ENCODE data around the gene HPSE. TPM values are rescaled to one million over a fixed set of nuclear protein-coding genes. Genes with fewer than 3 reads are reported as not detected.
"Not testable (repeated sequence)": the region's sequence is repeated elsewhere in the genome, so short reads cannot be mapped to it uniquely, and the experiment has no call there.

HPSE gene
- total RNA-seq, 2 experiments from 2014 or later: 16.5 TPM

GRCh38 chr4:83276299-83277040 lies 58.2 kb downstream of the HPSE start:
- H3K4me3 Mint-ChIP-seq: no peak overlapping the region
- intact Hi-C loops (cut with micrococcal nuclease): loop anchor here (2.0 kb wide), 1 partner anchor 40 kb away; no protein-coding TSS in a partner anchor
- peaks cover 33% of the 10 kb centered on the region for H3K4me1 Mint-ChIP-seq (ENCODE audit: low read depth)
- ChIA-PET POLR2A (interaction anchor here (1.1 kb wide), 1 partner anchor 8 kb away, joined by 4 read pairs; the partner anchor contains the start of gene COQ2), CTCF (interaction anchor here (1.0 to 1.9 kb wide), 3 partner anchors 8 to 80 kb away, joined by 3 to 4 read pairs (median 4); partner anchors contain the start of gene COQ2)
- no peak for DNase-seq
- peak overlapping the region; percentile 35 for H3K27ac Mint-ChIP-seq
- peaks cover 22% of the 10 kb centered on the region for H3K36me3 Mint-ChIP-seq
- no peaks in the 10 kb centered on the region for H3K27me3 Mint-ChIP-seq
- no peaks in the 10 kb centered on the region for H3K9me3 Mint-ChIP-seq

GRCh38 chr4:83273926-83274325 lies 60.7 kb downstream of the HPSE start:
- ChIA-PET POLR2A (interaction anchor here (0.6 to 0.9 kb wide), 3 partner anchors 9 to 389 kb away, joined by 3 to 4 read pairs (median 3); no protein-coding TSS in a partner anchor), CTCF (interaction anchor here (0.9 to 4.6 kb wide), 4 partner anchors 8 to 422 kb away, joined by 3 to 45 read pairs (median 3); partner anchors contain the start of gene COQ2)
- Mint-ChIP-seq H3K4me1 (ENCODE audit: low read depth) (peaks cover 27% of the 10 kb centered on the region), H3K36me3 (peaks cover 30% of the 10 kb centered on the region)
- DNase-seq; H3K9me3 Mint-ChIP-seq; intact Hi-C loops (cut with micrococcal nuclease); H3K27ac Mint-ChIP-seq; H3K27me3 Mint-ChIP-seq; H3K4me3 Mint-ChIP-seq: not testable (repeated sequence)

- H3K4me3 Mint-ChIP-seq: no peak overlapping the region
- CTCF ChIA-PET: interaction anchor here (1.1 to 4.6 kb wide), 2 partner anchors 9 to 163 kb away, joined by 3 to 45 read pairs; partner anchors contain the start of gene COQ2
- POLR2A ChIA-PET: no interaction called here
Measured at GRCh38 chr4:83272900-83273299, 61.7 kb downstream of the HPSE start.

GRCh38 chr4:83269256-83269655 lies 65.4 kb downstream of the HPSE start:
- Mint-ChIP-seq H3K4me1 (ENCODE audit: low read depth) (peaks cover 23% of the 10 kb centered on the region), H3K9me3 (no peaks in the 10 kb centered on the region), H3K27ac (no peak overlapping the region), H3K27me3 (no peaks in the 10 kb centered on the region), H3K4me3 (no peak overlapping the region), H3K36me3 (peaks cover 26% of the 10 kb centered on the region)
- DNase-seq: no peak
- POLR2A ChIA-PET: no interaction called here
- intact Hi-C loops (cut with micrococcal nuclease): loop anchor here (5.0 kb wide), 1 partner anchor 37 kb away; no protein-coding TSS in a partner anchor
- CTCF ChIA-PET: interaction anchor here (1.0 to 2.5 kb wide), 3 partner anchors 15 to 159 kb away, joined by 3 to 16 read pairs (median 6); partner anchors contain the start of gene COQ2

More at GRCh38 chr4:83272900-83273299, 61.7 kb downstream of the HPSE start:
- intact Hi-C loops (cut with micrococcal nuclease): no loop called here
- H3K9me3 Mint-ChIP-seq: no peaks in the 10 kb centered on the region
- no peak overlapping the region for H3K27ac Mint-ChIP-seq
- peaks cover 31% of the 10 kb centered on the region for H3K36me3 Mint-ChIP-seq
- no peaks in the 10 kb centered on the region for H3K27me3 Mint-ChIP-seq
- H3K4me1 Mint-ChIP-seq (ENCODE audit: low read depth): peaks cover 34% of the 10 kb centered on the region
- no peak for DNase-seq

- no peaks in the 10 kb centered on the region for H3K9me3 Mint-ChIP-seq
- peaks cover 23% of the 10 kb centered on the region for H3K4me1 Mint-ChIP-seq (ENCODE audit: low read depth)
- no peak for DNase-seq
- H3K4me3 Mint-ChIP-seq: no peak overlapping the region
- H3K36me3 Mint-ChIP-seq: peaks cover 28% of the 10 kb centered on the region
- H3K27me3 Mint-ChIP-seq: no peaks in the 10 kb centered on the region
- intact Hi-C loops (cut with micrococcal nuclease): loop anchor here (5.0 kb wide), 1 partner anchor 36 kb away; no protein-coding TSS in a partner anchor
- ChIA-PET CTCF (interaction anchor here (0.8 to 2.8 kb wide), 7 partner anchors 12 to 194 kb away, joined by 3 to 32 read pairs (median 6); partner anchors contain the start of gene COQ2), POLR2A (interaction anchor here (0.7 to 2.1 kb wide), 4 partner anchors 16 to 363 kb away, joined by 3 to 6 read pairs (median 4); partner anchors contain the start of gene COQ2)
- H3K27ac Mint-ChIP-seq: no peak overlapping the region
Measured at GRCh38 chr4:83268491-83268890, 66.2 kb downstream of the HPSE start.

GRCh38 chr4:83267830-83268475 lies 66.7 kb downstream of the HPSE start:
- POLR2A ChIA-PET: interaction anchor here (0.6 to 2.1 kb wide), 6 partner anchors 16 to 363 kb away, joined by 3 to 6 read pairs (median 3); partner anchors contain the start of gene COQ2
- intact Hi-C loops (cut with micrococcal nuclease): loop anchor here (5.0 kb wide), 1 partner anchor 36 kb away; no protein-coding TSS in a partner anchor
- no peak overlapping the region for H3K27ac Mint-ChIP-seq
- peaks cover 29% of the 10 kb centered on the region for H3K36me3 Mint-ChIP-seq
- no peaks in the 10 kb centered on the region for H3K27me3 Mint-ChIP-seq
- CTCF ChIA-PET: interaction anchor here (0.8 to 2.8 kb wide), 8 partner anchors 8 to 383 kb away, joined by 3 to 32 read pairs (median 6); partner anchors contain the start of gene COQ2
- no peak for DNase-seq
- H3K4me3 Mint-ChIP-seq: no peak overlapping the region
- H3K4me1 Mint-ChIP-seq (ENCODE audit: low read depth): peaks cover 17% of the 10 kb centered on the region
- no peaks in the 10 kb centered on the region for H3K9me3 Mint-ChIP-seq

DNA sequence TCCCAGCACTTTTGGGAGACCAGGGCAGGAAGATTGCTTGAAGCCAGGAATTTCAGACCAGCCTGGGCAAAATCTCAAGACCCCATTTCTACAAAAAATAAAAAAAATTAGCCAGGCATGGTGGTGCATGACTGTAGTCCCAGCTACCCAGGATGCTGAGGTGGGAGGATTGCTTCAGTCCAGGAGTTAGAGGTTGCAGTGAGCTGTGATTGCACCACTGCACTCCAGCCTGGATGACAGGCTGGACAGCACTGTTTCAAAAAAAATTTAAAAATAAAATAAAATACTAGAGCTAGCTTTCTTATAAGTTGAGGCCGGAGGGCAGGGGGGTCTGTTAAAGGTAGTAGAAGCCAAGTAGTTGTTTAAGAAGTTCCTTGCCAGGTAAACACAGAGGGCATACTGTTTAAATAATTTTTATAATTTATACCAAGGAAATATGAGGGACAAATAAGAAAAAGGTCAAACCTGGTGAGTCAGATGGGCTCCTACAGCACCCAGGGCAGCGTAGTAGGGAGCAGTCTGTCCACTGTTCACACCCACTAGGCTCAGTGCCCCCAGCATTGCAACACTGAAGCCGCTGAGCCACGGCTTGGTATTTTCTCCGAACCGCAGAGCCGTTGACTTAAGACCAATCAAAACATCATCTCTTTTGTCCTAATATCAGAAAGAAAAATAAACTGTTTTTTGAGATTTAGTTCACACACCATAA lies 67.4 kb downstream of the HPSE start:
- no peaks in the 10 kb centered on the region for H3K27me3 Mint-ChIP-seq
- ChIA-PET CTCF (interaction anchor here (0.8 to 2.8 kb wide), 10 partner anchors 9 to 382 kb away, joined by 3 to 32 read pairs (median 6); partner anchors contain the start of gene COQ2), POLR2A (interaction anchor here (0.6 to 2.1 kb wide), 6 partner anchors 17 to 362 kb away, joined by 3 to 6 read pairs (median 4); partner anchors contain the start of gene COQ2)
- DNase-seq: no peak
- no peak overlapping the region for H3K27ac Mint-ChIP-seq
- H3K4me1 Mint-ChIP-seq (ENCODE audit: low read depth): peaks cover 13% of the 10 kb centered on the region
- H3K4me3 Mint-ChIP-seq: no peak overlapping the region
- H3K36me3 Mint-ChIP-seq: peaks cover 31% of the 10 kb centered on the region
- H3K9me3 Mint-ChIP-seq: no peaks in the 10 kb centered on the region
- intact Hi-C loops (cut with micrococcal nuclease): loop anchor here (5.0 kb wide), 1 partner anchor 35 kb away; no protein-coding TSS in a partner anchor

- Mint-ChIP-seq H3K36me3 (peaks cover 35% of the 10 kb centered on the region), H3K4me1 (ENCODE audit: low read depth) (peaks cover 13% of the 10 kb centered on the region), H3K27me3 (no peaks in the 10 kb centered on the region), H3K9me3 (no peaks in the 10 kb centered on the region), H3K4me3 (no peak overlapping the region), H3K27ac (no peak overlapping the region)
- no peak for DNase-seq
- intact Hi-C loops (cut with micrococcal nuclease): loop anchor here (5.0 kb wide), 1 partner anchor 34 kb away; no protein-coding TSS in a partner anchor
- POLR2A ChIA-PET: interaction anchor here (1.2 to 2.1 kb wide), 2 partner anchors 18 to 49 kb away, joined by 4 to 6 read pairs; partner anchors contain the start of gene COQ2
- CTCF ChIA-PET: interaction anchor here (0.7 to 2.8 kb wide), 9 partner anchors 9 to 400 kb away, joined by 3 to 32 read pairs (median 4); partner anchors contain the start of gene COQ2
Measured at GRCh38 chr4:83266689-83267088, 68.0 kb downstream of the HPSE start.

GRCh38 chr4:83263106-83263505 lies 71.5 kb downstream of the HPSE start:
- intact Hi-C loops (cut with micrococcal nuclease): no loop called here
- Mint-ChIP-seq H3K36me3 (peaks cover 24% of the 10 kb centered on the region), H3K27me3 (no peaks in the 10 kb centered on the region), H3K9me3 (no peaks in the 10 kb centered on the region), H3K27ac (no peak overlapping the region), H3K4me3 (no peak overlapping the region), H3K4me1 (ENCODE audit: low read depth) (peaks cover 8% of the 10 kb centered on the region)
- ChIA-PET POLR2A (interaction anchor here (0.7 kb wide), 1 partner anchor 56 kb away, joined by 3 read pairs; no protein-coding TSS in a partner anchor), CTCF (no interaction called here)
- DNase-seq: no peak

DNA sequence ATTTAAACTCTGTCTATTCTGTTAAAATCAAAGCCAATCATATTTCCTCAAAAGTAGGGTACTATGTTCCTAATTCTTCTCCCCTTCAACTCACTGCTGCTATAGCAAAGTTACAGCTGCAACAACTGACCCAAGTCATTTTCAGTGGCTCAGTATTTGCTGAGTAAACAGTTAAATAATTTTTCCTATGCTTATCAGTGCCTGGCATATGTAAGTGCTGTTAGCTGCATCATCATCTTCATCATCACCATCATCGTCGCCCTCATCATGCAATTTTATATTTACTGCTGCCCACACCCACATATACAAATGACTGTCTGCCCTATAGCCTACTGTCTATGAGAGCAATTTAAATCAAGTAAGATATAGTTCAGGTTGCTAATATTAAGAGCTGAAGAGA lies 72.0 kb downstream of the HPSE start:
- Mint-ChIP-seq H3K4me1 (ENCODE audit: low read depth) (peaks cover 5% of the 10 kb centered on the region), H3K4me3 (no peak overlapping the region), H3K27me3 (no peaks in the 10 kb centered on the region), H3K36me3 (peaks cover 24% of the 10 kb centered on the region), H3K27ac (no peak overlapping the region), H3K9me3 (no peaks in the 10 kb centered on the region)
- POLR2A ChIA-PET: no interaction called here
- DNase-seq: no peak
- CTCF ChIA-PET: interaction anchor here (0.8 to 2.8 kb wide), 3 partner anchors 11 to 228 kb away, joined by 3 to 20 read pairs (median 5); partner anchors contain the start of gene COPS4
- intact Hi-C loops (cut with micrococcal nuclease): no loop called here

DNA sequence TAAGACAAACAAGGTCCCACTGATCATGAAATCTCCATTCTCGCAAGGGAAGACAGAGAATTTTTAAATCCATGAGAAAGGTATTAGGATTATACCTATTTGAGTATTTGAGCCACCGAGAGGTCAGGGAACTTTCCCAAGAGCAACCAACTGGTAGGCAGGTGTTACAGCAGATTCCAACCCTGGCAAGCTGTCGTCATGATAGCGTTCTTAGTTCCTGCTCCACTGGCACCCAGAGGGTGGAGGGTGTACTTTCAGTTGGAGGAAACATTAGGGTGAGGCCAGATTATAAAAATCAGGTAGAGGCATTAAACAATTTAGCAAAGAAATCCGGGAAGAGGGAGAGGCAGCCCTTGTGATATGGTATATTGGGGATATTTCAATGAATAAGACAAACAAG lies 73.3 kb downstream of the HPSE start:
- ChIA-PET CTCF (interaction anchor here (0.7 to 2.8 kb wide), 13 partner anchors 9 to 434 kb away, joined by 3 to 20 read pairs (median 6); partner anchors contain the start of gene COPS4), POLR2A (no interaction called here)
- Mint-ChIP-seq H3K27ac (no peak overlapping the region), H3K9me3 (no peaks in the 10 kb centered on the region), H3K36me3 (peaks cover 20% of the 10 kb centered on the region), H3K4me3 (no peak overlapping the region), H3K4me1 (ENCODE audit: low read depth) (no peaks in the 10 kb centered on the region), H3K27me3 (no peaks in the 10 kb centered on the region)
- intact Hi-C loops (cut with micrococcal nuclease): loop anchor here (2.0 kb wide), 1 partner anchor 43 kb away; no protein-coding TSS in a partner anchor
- DNase-seq: no peak

All from activated CD4-positive, alpha-beta memory T cell treated with anti-CD3 and anti-CD28 coated beads for 36 hours (primary cell).